PFSK-1 (cell line): ENCODE data around the gene DNAH1.

Experiments
- FOXP2 ChIP-seq: optimal IDR thresholded peaks from 2 replicates; pipeline ENCODE3; 2011; ENCODE audit warnings: borderline replicate concordance, control low read depth, inconsistent platforms; ENCODE audit not compliant: insufficient read depth; ENCODE audit errors: extremely low read length, extremely low read depth
- POLR2AphosphoS5 ChIP-seq: IDR thresholded peaks from 2 replicates; pipeline ENCODE4 v1.6.1; 2012; ENCODE audit warnings: low read depth, mild to moderate bottlenecking, control low read depth, low read length, moderate library complexity
- SIN3A ChIP-seq: IDR thresholded peaks from 2 replicates; pipeline ENCODE4 v1.6.1; 2012; ENCODE audit warnings: mild to moderate bottlenecking, low read length, moderate library complexity, borderline replicate concordance; ENCODE audit not compliant: insufficient read depth
- TAF1 ChIP-seq: IDR thresholded peaks from 2 replicates; pipeline ENCODE4 v1.6.1; 2012; ENCODE audit warnings: low read length, control low read depth, borderline replicate concordance; ENCODE audit not compliant: insufficient read depth
- TF ChIP-seq, protein P1 (sequence below), 2 experiments: IDR thresholded peaks; 2 replicates each; pipeline versions ENCODE4 v1.6.1 to v1.8.0; 2011 to 2012; ENCODE audit warnings: low read depth in 2 of 2, low read length in 2 of 2, control low read depth in 1 of 2, inconsistent platforms in 1 of 2, mild to moderate bottlenecking in 1 of 2, moderate library complexity in 1 of 2; ENCODE audit not compliant: insufficient read depth in 1 of 2

DNAH1 gene

GRCh38 chr3:52356126-52356525 lies 40.0 kb downstream of the DNAH1 start:
- TF ChIP-seq, protein P1, sequence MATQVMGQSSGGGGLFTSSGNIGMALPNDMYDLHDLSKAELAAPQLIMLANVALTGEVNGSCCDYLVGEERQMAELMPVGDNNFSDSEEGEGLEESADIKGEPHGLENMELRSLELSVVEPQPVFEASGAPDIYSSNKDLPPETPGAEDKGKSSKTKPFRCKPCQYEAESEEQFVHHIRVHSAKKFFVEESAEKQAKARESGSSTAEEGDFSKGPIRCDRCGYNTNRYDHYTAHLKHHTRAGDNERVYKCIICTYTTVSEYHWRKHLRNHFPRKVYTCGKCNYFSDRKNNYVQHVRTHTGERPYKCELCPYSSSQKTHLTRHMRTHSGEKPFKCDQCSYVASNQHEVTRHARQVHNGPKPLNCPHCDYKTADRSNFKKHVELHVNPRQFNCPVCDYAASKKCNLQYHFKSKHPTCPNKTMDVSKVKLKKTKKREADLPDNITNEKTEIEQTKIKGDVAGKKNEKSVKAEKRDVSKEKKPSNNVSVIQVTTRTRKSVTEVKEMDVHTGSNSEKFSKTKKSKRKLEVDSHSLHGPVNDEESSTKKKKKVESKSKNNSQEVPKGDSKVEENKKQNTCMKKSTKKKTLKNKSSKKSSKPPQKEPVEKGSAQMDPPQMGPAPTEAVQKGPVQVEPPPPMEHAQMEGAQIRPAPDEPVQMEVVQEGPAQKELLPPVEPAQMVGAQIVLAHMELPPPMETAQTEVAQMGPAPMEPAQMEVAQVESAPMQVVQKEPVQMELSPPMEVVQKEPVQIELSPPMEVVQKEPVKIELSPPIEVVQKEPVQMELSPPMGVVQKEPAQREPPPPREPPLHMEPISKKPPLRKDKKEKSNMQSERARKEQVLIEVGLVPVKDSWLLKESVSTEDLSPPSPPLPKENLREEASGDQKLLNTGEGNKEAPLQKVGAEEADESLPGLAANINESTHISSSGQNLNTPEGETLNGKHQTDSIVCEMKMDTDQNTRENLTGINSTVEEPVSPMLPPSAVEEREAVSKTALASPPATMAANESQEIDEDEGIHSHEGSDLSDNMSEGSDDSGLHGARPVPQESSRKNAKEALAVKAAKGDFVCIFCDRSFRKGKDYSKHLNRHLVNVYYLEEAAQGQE (IDR thresholded peaks at IDR 0.05; ENCODE audit: insufficient read depth in 1 of 2, low read depth in 2 of 2, low read length in 2 of 2) = no peak
- no peak for TF ChIP-seq SIN3A
- TF ChIP-seq TAF1 = no peak
- no peak for TF ChIP-seq FOXP2
- TF ChIP-seq POLR2AphosphoS5 = no peak

DNA sequence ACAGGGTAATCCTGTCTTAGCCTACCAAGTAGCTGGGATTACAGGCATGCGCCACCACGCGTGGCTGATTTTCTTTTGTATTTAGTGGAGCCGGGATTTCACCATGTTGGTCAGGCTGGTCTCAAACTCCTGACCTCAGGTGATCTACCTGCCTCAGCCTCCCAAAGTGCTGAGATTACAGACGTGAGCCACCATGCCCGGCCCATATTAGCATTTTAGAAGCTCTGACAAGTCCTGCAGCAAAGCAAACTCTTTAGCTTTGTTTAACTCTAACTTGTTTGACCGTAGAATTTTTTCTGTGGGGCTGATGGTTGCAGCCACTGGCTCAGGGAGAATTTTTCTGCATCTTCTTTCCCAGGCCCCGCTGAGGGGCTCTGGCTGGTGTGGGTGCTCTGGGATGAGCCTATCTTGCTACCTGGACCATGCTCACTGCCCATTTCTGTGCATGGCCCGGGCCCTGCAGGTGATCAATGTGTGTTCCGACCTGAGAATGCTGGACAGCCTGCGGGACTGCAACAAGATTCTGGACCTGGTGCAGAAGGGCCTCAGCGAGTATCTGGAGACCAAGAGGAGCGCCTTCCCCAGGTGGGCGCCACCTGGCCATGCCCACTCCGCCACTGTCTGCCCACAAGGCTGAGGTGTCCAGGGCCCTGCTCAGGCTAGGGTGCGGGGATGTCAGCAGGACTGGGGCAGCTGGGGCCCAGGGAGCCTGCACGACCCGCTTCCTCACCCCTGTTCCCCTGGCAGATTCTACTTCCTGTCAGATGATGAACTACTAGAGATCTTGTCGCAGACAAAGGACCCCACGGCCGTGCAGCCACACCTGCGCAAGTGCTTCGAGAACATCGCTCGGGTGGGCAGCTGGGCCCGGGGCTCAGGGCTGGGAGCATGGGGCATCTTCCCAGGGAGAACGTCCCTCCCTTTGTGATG lies 41.3 kb downstream of the DNAH1 start:
- TF ChIP-seq POLR2AphosphoS5 (no peak), SIN3A (no peak), TAF1 (no peak), FOXP2 (no peak)
- TF ChIP-seq, protein P1 (IDR thresholded peaks at IDR 0.05; ENCODE audit: insufficient read depth in 1 of 2, low read depth in 2 of 2, low read length in 2 of 2) = no peak

- no peak for TF ChIP-seq FOXP2
- TF ChIP-seq POLR2AphosphoS5 = no peak
- TF ChIP-seq, protein P1 (IDR thresholded peaks at IDR 0.05; ENCODE audit: insufficient read depth in 1 of 2, low read depth in 2 of 2, low read length in 2 of 2) = no peak
- no peak for TF ChIP-seq SIN3A
- TF ChIP-seq TAF1 = no peak
Observed at GRCh38 chr3:52358362-52358940, 42.3 kb downstream of the DNAH1 start.

GRCh38 chr3:52359116-52359855 lies 43.2 kb downstream of the DNAH1 start:
- no peak for TF ChIP-seq TAF1
- TF ChIP-seq FOXP2 = no peak
- no peak for TF ChIP-seq SIN3A
- TF ChIP-seq, protein P1 (IDR thresholded peaks at IDR 0.05; ENCODE audit: insufficient read depth in 1 of 2, low read depth in 2 of 2, low read length in 2 of 2) = no peak
- no peak for TF ChIP-seq POLR2AphosphoS5
